GM12865 (cell line): Measurements from ENCODE around the gene STT3B.

Experiments used
- DNase-seq: peaks from one replicate; pipeline ENCODE4 v3.0.0; 2010; ENCODE audit warnings: low read depth
- H3K4me3 ChIP-seq: 2 replicates; pipeline ENCODE4 v1.5.1; 2011; ENCODE audit warnings: mild to moderate bottlenecking, low read depth, low read length, control low read depth
- CTCF ChIP-seq: IDR thresholded peaks from 2 replicates; pipeline ENCODE4 v1.5.1; 2011; ENCODE audit warnings: low read length, control low read depth, low read depth, inconsistent platforms; ENCODE audit not compliant: insufficient read depth; ENCODE audit errors: missing control alignments

STT3B gene

GRCh38 chr3:31530039-31530959, 2.4 kb upstream of the STT3B start:
- no peak for TF ChIP-seq CTCF
- no peak for DNase-seq
- H3K4me3 ChIP-seq: peak overlapping the region; percentile 97

- no peak for TF ChIP-seq CTCF
- peak overlapping the region; percentile 97 for H3K4me3 ChIP-seq
- DNase-seq: no peak
These were observed 1.8 kb upstream of the STT3B start for GRCh38 chr3:31530960-31531335.

- TF ChIP-seq CTCF: peak; percentile 27
- H3K4me3 ChIP-seq: peak overlapping the region; percentile 97
- peak; percentile 32 for DNase-seq
These were observed 1.2 kb upstream of the STT3B start for GRCh38 chr3:31531452-31531991.

DNA sequence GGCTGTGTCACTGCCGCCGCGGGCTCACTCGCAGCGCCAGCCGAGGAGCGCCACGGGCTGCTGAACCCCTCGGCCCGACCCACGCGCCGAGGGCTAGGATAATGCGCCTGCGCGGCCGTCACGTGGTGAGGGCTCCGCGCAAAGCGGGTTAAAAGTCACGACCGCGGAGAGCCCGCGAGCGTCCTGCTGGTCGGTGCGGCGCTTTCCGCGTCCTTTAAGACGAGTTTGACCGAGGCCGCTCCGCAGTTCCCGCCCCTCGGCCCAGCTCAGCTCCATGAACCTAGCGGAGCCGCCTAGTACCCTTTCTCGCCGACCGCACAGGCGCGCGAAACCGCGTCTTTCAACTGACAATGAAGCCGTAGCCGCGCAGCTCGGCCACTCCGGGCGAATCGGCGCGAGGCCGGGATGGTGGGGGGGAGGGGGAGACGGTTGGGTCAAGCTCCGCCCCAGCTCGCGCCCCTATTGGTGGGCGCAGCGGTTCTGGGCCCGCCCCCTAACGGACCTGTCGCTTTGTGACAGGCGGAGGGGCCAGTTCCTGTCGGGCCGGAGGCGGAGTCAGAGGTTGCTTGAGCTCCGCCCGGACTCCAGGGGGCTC, 636 bp upstream of the STT3B start:
- TF ChIP-seq CTCF: no peak
- DNase-seq: peak; percentile 100
- peak overlapping the region; percentile 97 for H3K4me3 ChIP-seq

GRCh38 chr3:31533169-31534064, 692 bp downstream of the STT3B start:
- TF ChIP-seq CTCF: peak; percentile 2
- peak; percentile 67 for DNase-seq
- peak overlapping the region; percentile 95 for H3K4me3 ChIP-seq

DNA sequence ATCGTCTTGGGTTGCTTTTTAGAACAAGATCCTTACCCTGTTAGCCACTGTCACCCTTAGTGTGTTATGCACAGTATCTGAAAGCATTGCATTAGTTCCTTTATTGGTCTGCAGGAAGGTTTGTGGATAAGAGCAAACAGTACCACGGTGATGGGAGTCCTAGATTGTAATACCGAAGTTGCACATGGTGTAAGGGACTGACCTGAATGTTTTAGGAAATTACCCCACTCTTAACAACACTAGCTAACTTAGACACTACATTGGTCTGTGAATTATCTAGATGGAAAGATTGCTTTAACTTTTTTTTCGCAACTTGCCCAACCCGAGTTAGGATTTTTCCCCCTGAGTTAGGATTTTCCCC, 1.3 kb downstream of the STT3B start:
- DNase-seq: no peak
- TF ChIP-seq CTCF: no peak

More for the DNA sequence above, 1.3 kb downstream of the STT3B start:
- peak overlapping the region; percentile 95 for H3K4me3 ChIP-seq
